Hepatocyte (in vitro differentiated cells): ENCODE measurements around the gene NODAL.

ENCODE experiments used
- EZH2 ChIP-seq: fragments of 200-600 bp; sonication (generic); IDR thresholded peaks from 2 replicates; pipeline ENCODE4 v1.6.1; 2016; ENCODE audit warnings: antibody characterized with exemption, mild to moderate bottlenecking, borderline replicate concordance
- EZH2phosphoT487 ChIP-seq: fragments of 200-600 bp; sonication (generic); IDR thresholded peaks from one replicate; pipeline ENCODE4 v1.6.1; 2018; ENCODE audit warnings: antibody characterized with exemption, mild to moderate bottlenecking, low read depth, moderate library complexity; ENCODE audit not compliant: unreplicated experiment, severe bottlenecking
- TF ChIP-seq, protein P1 (sequence below): fragments of 200-600 bp; sonication (generic); IDR thresholded peaks from 2 replicates; pipeline ENCODE4 v1.5.1; 2016; ENCODE audit warnings: antibody characterized with exemption, mild to moderate bottlenecking; ENCODE audit not compliant: poor library complexity

DNA sequence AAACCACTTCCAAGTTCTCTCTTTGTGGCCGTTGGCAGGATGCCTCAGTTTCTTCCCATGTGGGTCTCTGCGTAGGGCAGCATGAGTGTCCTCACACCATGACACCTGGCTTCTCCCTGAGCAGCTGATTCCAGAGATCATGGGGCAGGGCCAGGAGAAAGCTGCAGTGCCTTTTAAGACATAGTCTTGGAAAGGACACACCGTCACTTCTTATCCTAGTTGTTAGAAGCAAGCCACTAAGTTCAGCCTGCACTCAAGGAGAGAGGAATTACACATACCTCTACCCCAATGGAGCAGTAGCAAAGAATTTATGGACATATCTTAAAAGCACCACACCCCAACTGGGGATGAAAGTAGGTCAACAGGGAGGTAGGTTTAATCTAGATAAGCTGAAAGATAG, 16.4 kb downstream of the NODAL start:
- TF ChIP-seq EZH2 (no peak), EZH2phosphoT487 (no peak)
- TF ChIP-seq, protein P1, sequence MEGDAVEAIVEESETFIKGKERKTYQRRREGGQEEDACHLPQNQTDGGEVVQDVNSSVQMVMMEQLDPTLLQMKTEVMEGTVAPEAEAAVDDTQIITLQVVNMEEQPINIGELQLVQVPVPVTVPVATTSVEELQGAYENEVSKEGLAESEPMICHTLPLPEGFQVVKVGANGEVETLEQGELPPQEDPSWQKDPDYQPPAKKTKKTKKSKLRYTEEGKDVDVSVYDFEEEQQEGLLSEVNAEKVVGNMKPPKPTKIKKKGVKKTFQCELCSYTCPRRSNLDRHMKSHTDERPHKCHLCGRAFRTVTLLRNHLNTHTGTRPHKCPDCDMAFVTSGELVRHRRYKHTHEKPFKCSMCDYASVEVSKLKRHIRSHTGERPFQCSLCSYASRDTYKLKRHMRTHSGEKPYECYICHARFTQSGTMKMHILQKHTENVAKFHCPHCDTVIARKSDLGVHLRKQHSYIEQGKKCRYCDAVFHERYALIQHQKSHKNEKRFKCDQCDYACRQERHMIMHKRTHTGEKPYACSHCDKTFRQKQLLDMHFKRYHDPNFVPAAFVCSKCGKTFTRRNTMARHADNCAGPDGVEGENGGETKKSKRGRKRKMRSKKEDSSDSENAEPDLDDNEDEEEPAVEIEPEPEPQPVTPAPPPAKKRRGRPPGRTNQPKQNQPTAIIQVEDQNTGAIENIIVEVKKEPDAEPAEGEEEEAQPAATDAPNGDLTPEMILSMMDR: no peak
